K562 (cell line): ENCODE measurements around the gene STARD13. TPM values are rescaled to one million over a fixed set of nuclear protein-coding genes. Genes with fewer than 3 reads are reported as not detected.

ENCODE experiments used
- ATAC-seq: fragments of 200-7000 bp; cut with Tn5 transposase; 3 replicates; pipeline ENCODE4 v1.9.1; 2020; ENCODE audit warnings: moderate library complexity
- BruUV-seq: library from RNA; stranded (reverse); fragments of 400-500 nt; replicated peaks from 2 replicates; lab custom pipeline; 2021; lab: Mats Ljungman, UMichigan
- CTCF ChIA-PET: fragments of 300-600 bp; formaldehyde crosslinking; extraction: SDS; loops from one replicate; lab custom pipeline; 2021; ENCODE audit warnings: low intra/inter-chr PET ratio; lab: Yijun Ruan, JAX
- POLR2A ChIA-PET: fragments of 300-600, 350-650 bp; sonication (Branson Sonifier 250); formaldehyde crosslinking; extraction: SDS; loops from one replicate; lab custom pipeline; 2021; ENCODE audit warnings: antibody characterized with exemption, inconsistent platforms; lab: Yijun Ruan, JAX
- DNase-seq, 4 experiments: peaks; one replicate each; pipeline versions ENCODE4 v3.0.0 to v3.0.0-alpha.2; 2011 to 2018; ENCODE audit warnings: low spot score in 3 of 4, mixed read lengths in 3 of 4; ENCODE audit errors: extremely low read depth in 1 of 4
- FAIRE-seq: peaks from 2 replicates; lab custom pipeline; 2011; peaks lifted over from hg19 to GRCh38; lab: Jason Lieb, UNC
- H2AFZ ChIP-seq: 2 replicates; pipeline ENCODE4 v1.6.0; 2011; ENCODE audit warnings: low read depth, low read length, control low read depth, inconsistent platforms
- H3K27ac ChIP-seq: fragments of 200-600 bp; 3 replicates; pipeline ENCODE4 v1.8.0; 2011; ENCODE audit warnings: low read depth, mild to moderate bottlenecking, control low read depth, inconsistent platforms, low read length, moderate library complexity, mixed read lengths; ENCODE audit errors: extremely low read depth
- H3K27me3 ChIP-seq, 2 experiments: fragments of 300-600 bp in 1 of 2; 2 replicates in 1 of 2; 3 replicates in 1 of 2; pipeline versions ENCODE4 v1.6.0 to v1.8.0; 2011; ENCODE audit warnings: inconsistent platforms in 2 of 2, low read length in 2 of 2, mild to moderate bottlenecking in 1 of 2, mixed read lengths in 1 of 2, moderate library complexity in 1 of 2; ENCODE audit not compliant: control insufficient read depth in 2 of 2, insufficient read depth in 2 of 2
- H3K36me3 ChIP-seq: fragments of 300-600 bp; 3 replicates; pipeline ENCODE4 v1.8.0; 2011; ENCODE audit warnings: mild to moderate bottlenecking, low read length, inconsistent platforms; ENCODE audit not compliant: control insufficient read depth, insufficient read depth
- H3K4me1 ChIP-seq, 2 experiments: fragments of 200-600 bp in 1 of 2; replicated peaks in 1 of 2; 2 replicates in 1 of 2; 3 replicates in 1 of 2; pipeline versions ENCODE4 v1.5.1 to v1.8.0; 2011; ENCODE audit warnings: inconsistent platforms in 2 of 2, low read length in 2 of 2, mild to moderate bottlenecking in 1 of 2, mixed read lengths in 1 of 2, moderate library complexity in 1 of 2; ENCODE audit not compliant: control insufficient read depth in 2 of 2, insufficient read depth in 2 of 2
- H3K4me2 ChIP-seq: 2 replicates; pipeline ENCODE4 v1.6.1; 2011; ENCODE audit warnings: low read length, control low read depth, inconsistent platforms, mixed read lengths; ENCODE audit not compliant: insufficient read depth
- H3K4me3 ChIP-seq: fragments of 200-600 bp; sonication (generic), shearing (Covaris generic); 2 replicates; pipeline ENCODE4 v1.5.1; 2016; ENCODE audit warnings: control low read depth, inconsistent platforms
- H3K79me2 ChIP-seq: fragments of 200-600 bp; 3 replicates; pipeline ENCODE4 v1.8.0; 2011; ENCODE audit warnings: low read length, inconsistent platforms; ENCODE audit not compliant: control insufficient read depth, insufficient read depth
- H3K9ac ChIP-seq, 2 experiments: 2 replicates each; pipeline versions ENCODE4 v1.6.0 to v1.6.1; 2011; ENCODE audit warnings: low read depth in 2 of 2, low read length in 2 of 2, control low read depth in 1 of 2, inconsistent platforms in 1 of 2, mild to moderate bottlenecking in 1 of 2, mixed read lengths in 1 of 2; ENCODE audit not compliant: insufficient read depth in 1 of 2
- H3K9me1 ChIP-seq: one replicate; pipeline ENCODE4 v1.6.0; 2011; ENCODE audit warnings: inconsistent platforms, mild to moderate bottlenecking, low read length, moderate library complexity; ENCODE audit not compliant: control insufficient read depth, insufficient read depth
- H3K9me3 ChIP-seq: replicated peaks from 2 replicates; pipeline ENCODE4 v1.5.1; 2011; ENCODE audit warnings: low read depth, low read length, inconsistent platforms; ENCODE audit not compliant: control insufficient read depth, insufficient read depth
- H4K20me1 ChIP-seq: replicated peaks from 2 replicates; pipeline ENCODE4 v1.6.1; 2011; ENCODE audit warnings: low read length, inconsistent platforms, mixed read lengths; ENCODE audit not compliant: control insufficient read depth, insufficient read depth
- ARID2 ChIP-seq: fragments of 450-650 bp; IDR thresholded peaks from 2 replicates; pipeline ENCODE4 v1.6.1; 2017; ENCODE audit warnings: antibody characterized with exemption, mild to moderate bottlenecking
- ASH1L ChIP-seq: fragments of 450-650 bp; IDR thresholded peaks from 2 replicates; pipeline ENCODE4 v1.6.1; 2018; ENCODE audit warnings: borderline replicate concordance, mild to moderate bottlenecking, low read depth; ENCODE audit not compliant: partially characterized antibody
- BRCA1 ChIP-seq, 2 experiments: fragments of 450-650 bp in 1 of 2; sonication (generic) in 1 of 2; formaldehyde crosslinking in 1 of 2; IDR thresholded peaks; 2 replicates each; pipeline versions ENCODE4 v1.5.0 to v1.6.1; 2017 to 2020; ENCODE audit warnings: mild to moderate bottlenecking in 1 of 2, missing genetic modification reagents in 1 of 2
- CGGBP1 ChIP-seq: fragments of 250-450 bp; sonication (Bioruptor Pico); IDR thresholded peaks from 2 replicates; pipeline ENCODE4 v1.9.0; 2021; ENCODE audit warnings: mild to moderate bottlenecking
- POLR2A ChIP-seq: fragments of 450-650 bp; conservative IDR thresholded peaks from 2 replicates; pipeline ENCODE4 v1.6.1; 2016
- PYGO2 ChIP-seq: fragments of 450-650 bp; IDR thresholded peaks from 2 replicates; pipeline ENCODE4 v1.6.1; 2016; ENCODE audit warnings: mild to moderate bottlenecking, missing genetic modification characterization, moderate library complexity, missing compliant biosample characterization
- RBM22 ChIP-seq: fragments of 200-400 bp; formaldehyde crosslinking; IDR thresholded peaks from 2 replicates; pipeline ENCODE4 v1.6.1; 2018; ENCODE audit warnings: low read length, low read depth; ENCODE audit not compliant: poor library complexity, severe bottlenecking
- SPI1 ChIP-seq: IDR thresholded peaks from 2 replicates; pipeline ENCODE4 v1.6.1; 2011; ENCODE audit warnings: low read depth, low read length, control low read depth, borderline replicate concordance
- THAP7 ChIP-seq: fragments of 250-450 bp; sonication (Bioruptor Pico); IDR thresholded peaks from 2 replicates; pipeline ENCODE4 v1.5.0; 2021
- ZBTB11 ChIP-seq, 3 experiments: fragments of 200-800 bp in 1 of 3; fragments of 250-450 bp in 1 of 3; fragments of 450-650 bp in 1 of 3; sonication (Bioruptor Pico) in 1 of 3; sonication (Bioruptor generic) in 1 of 3; formaldehyde crosslinking in 1 of 3; IDR thresholded peaks; 2 replicates each; pipeline versions ENCODE4 v1.6.1 to v1.8.0; 2016 to 2022; ENCODE audit warnings: mild to moderate bottlenecking in 2 of 3, missing genetic modification characterization in 2 of 3, missing compliant biosample characterization in 1 of 3, moderate library complexity in 1 of 3
- ZNF316 ChIP-seq: fragments of 450-650 bp; IDR thresholded peaks from 2 replicates; pipeline ENCODE4 v1.6.1; 2016
- ZNF696 ChIP-seq: fragments of 250-450 bp; sonication (Bioruptor Pico); conservative IDR thresholded peaks from 2 replicates; pipeline ENCODE4 v1.4.0; 2020; ENCODE audit warnings: mild to moderate bottlenecking, moderate library complexity
- WGBS: fragments of 100-300 bp; shearing (Covaris generic); methylation state at CpG from one replicate; pipeline ENCODE4 v1.1.6; 2016; ENCODE audit warnings: low coverage, mixed read lengths; ENCODE audit not compliant: insufficient coverage; ENCODE audit errors: missing lambda C conversion rate; 5-methylcytosine and 5-hydroxymethylcytosine counted together
- in situ Hi-C: fragments of 300-500 bp; cut with MboI; formaldehyde crosslinking; loops from 4 replicates; pipeline ENCODE4 v1.15.0; 2018; ENCODE audit warnings: inconsistent platforms, mixed read lengths
- intact Hi-C: fragments of 100-400 bp; cut with micrococcal nuclease; formaldehyde crosslinking; loops from 2 replicates; pipeline ENCODE4 v1.14.2; 2022
- polyA plus RNA-seq, 8 experiments: library from polyadenylated mRNA; depleted of rRNA in 4 of 8; stranded (reverse) in 5 of 8; unstranded in 3 of 8; fragments of >200 nt; fragmentation: Nextera tagmentation in 2 of 8; fragmentation: Illumina TruSeq in 1 of 8; extraction: Ambion mirVana in 2 of 8; extraction: Trizol in 1 of 8; gene quantifications; 2 replicates each; pipeline versions ENCODE4 v1.2.1 to v1.2.3, GENCODE V29; 2011 to 2014; ENCODE audit warnings: inconsistent platforms in 1 of 8, missing spikeins in 1 of 8
- total RNA-seq, 7 experiments: library from RNA; depleted of rRNA in 6 of 7; stranded (reverse); fragments of >200 nt in 6 of 7; fragmentation: Illumina TruSeq in 2 of 7; extraction: Trizol in 2 of 7; gene quantifications; 2 replicates each; pipeline versions ENCODE4 v1.2.1 to v1.2.3, GENCODE V29; 2011 to 2021; ENCODE audit warnings: low replicate concordance in 1 of 7

The STARD13 gene
- total and polyA plus RNA-seq, 9 of the 15 experiments (the other 6 are each of a cell fraction or from before 2014, with no cell fraction given): 0.11 TPM; not detected in 8

GRCh38 chr13:33260168-33261098 is 25.1 kb downstream of the STARD13 start:
- Histone ChIP-seq H3K9ac (no peak overlapping the region), H3K79me2 (no peaks in the 10 kb centered on the region), H3K36me3 (no peaks in the 10 kb centered on the region), H4K20me1 (no peaks in the 10 kb centered on the region), H3K4me2 (no peak overlapping the region), H3K9me3 (no peaks in the 10 kb centered on the region), H3K9me1 (no peaks in the 10 kb centered on the region), H3K27ac (no peak overlapping the region), H2AFZ (no peak overlapping the region), H3K27me3 (no peaks in the 10 kb centered on the region; a peak in 1 of 5 replicates), H3K4me3 (no peak overlapping the region), H3K4me1 (no peaks in the 10 kb centered on the region)
- intact Hi-C loops (no loop called here), in situ Hi-C loops (no loop called here)
- no TSS peak for BruUV-seq
- ATAC-seq: no peak
- DNase-seq: no peak
- ChIA-PET POLR2A (no interaction called here), CTCF (no interaction called here)
- WGBS: 0% methylated on average over 10 of the region's 10 CpGs
- no peak for FAIRE-seq
- TF ChIP-seq ZBTB11 (CRISPR knock-in tag; IDR thresholded peaks at IDR 0.05): no peak
- no peak for TF ChIP-seq THAP7
- TF ChIP-seq RBM22: no peak
- no peak for TF ChIP-seq ZNF696
- no peak for TF ChIP-seq ARID2
- no peak for TF ChIP-seq BRCA1 (IDR thresholded peaks at IDR 0.05)
- no peak for TF ChIP-seq BRCA1 (CRISPR knock-in tag; IDR thresholded peaks at IDR 0.05)
- no peak for TF ChIP-seq PYGO2 (tag)
- no peak for TF ChIP-seq ZNF316
- TF ChIP-seq SPI1: no peak
- TF ChIP-seq CGGBP1 (CRISPR knock-in tag): no peak
- TF ChIP-seq ASH1L: no peak
- no peak for TF ChIP-seq POLR2A
